ENCODE results near the gene CDADC1. TPM values are rescaled to one million over a fixed set of nuclear protein-coding genes. Genes with fewer than 3 reads are reported as not detected.

Gene CDADC1
- total and polyA plus RNA-seq, 7 donors = 3.3 to 7.8 (median 4.7) TPM

DNA sequence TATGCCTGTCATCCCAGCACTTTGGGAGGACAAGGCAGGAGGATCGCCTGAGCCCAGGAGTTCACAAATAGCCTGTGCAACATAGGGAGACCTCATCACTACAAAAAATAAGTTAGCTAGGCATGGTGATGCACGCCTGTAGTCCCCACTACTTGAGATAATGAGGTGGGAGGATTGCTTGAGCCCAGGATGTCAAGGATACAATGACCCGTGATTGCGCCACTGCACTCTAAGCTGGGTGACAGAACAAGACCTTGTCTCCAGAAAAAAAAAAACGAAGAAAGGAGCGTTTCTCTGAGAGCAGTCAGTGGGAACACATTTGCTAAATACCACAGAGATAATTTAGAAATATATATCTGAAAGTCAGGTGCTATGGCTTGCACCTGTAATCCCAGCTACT is 11.9 kb downstream of the CDADC1 start:
- ATAC-seq (no peak), DNase-seq (no peak)
- H3K4me1 ChIP-seq = no peaks in the 10 kb centered on the region
- H3K9me3 ChIP-seq = no peaks in the 10 kb centered on the region
- H3K4me3 ChIP-seq = no peak overlapping the region
- 93 to 98% (median 97%) methylated on average over 6 of the region's 6 CpGs for WGBS, 3 donors
- H3K27me3 ChIP-seq (ENCODE audit: insufficient read depth in 3 of 3, low read length in 2 of 3) = no peaks in the 10 kb centered on the region
- no peak overlapping the region for H3K27ac ChIP-seq
- intact Hi-C loops (cut with DNase I) = no loop called here
- TF ChIP-seq, protein P1, sequence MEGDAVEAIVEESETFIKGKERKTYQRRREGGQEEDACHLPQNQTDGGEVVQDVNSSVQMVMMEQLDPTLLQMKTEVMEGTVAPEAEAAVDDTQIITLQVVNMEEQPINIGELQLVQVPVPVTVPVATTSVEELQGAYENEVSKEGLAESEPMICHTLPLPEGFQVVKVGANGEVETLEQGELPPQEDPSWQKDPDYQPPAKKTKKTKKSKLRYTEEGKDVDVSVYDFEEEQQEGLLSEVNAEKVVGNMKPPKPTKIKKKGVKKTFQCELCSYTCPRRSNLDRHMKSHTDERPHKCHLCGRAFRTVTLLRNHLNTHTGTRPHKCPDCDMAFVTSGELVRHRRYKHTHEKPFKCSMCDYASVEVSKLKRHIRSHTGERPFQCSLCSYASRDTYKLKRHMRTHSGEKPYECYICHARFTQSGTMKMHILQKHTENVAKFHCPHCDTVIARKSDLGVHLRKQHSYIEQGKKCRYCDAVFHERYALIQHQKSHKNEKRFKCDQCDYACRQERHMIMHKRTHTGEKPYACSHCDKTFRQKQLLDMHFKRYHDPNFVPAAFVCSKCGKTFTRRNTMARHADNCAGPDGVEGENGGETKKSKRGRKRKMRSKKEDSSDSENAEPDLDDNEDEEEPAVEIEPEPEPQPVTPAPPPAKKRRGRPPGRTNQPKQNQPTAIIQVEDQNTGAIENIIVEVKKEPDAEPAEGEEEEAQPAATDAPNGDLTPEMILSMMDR (IDR thresholded peaks at IDR 0.05) = no peak
- H3K36me3 ChIP-seq (ENCODE audit: insufficient read depth in 1 of 2, low read depth in 1 of 2) = peaks cover 9 to 87% of the 10 kb centered on the region in 2 donors

DNA sequence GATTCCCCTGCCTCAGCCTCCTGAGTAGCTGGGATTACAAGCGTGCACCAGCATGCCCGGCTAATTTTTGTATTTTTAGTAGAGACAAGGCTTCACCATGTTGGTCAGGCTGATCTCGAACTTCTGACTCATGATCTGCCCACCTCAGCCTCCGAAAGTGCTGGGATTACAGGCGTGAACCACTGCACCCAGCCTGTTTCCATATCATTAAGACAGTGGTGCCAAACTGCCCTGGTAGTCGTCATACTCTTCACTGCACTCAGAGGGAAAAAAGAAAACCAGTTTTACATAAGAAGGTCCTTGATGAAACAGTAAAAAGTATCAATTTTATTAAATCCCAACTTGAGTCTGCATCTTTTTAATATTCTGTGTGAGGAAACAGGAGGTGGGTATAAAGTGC is 14.9 kb downstream of the CDADC1 start:
- no peak overlapping the region for H3K4me3 ChIP-seq
- TF ChIP-seq, protein P1 (IDR thresholded peaks at IDR 0.05) = no peak
- 92 to 95% (median 94%) methylated on average over 6 of the region's 6 CpGs for WGBS, 3 donors
- intact Hi-C loops (cut with DNase I) = no loop called here
- H3K27me3 ChIP-seq (ENCODE audit: insufficient read depth in 3 of 3, low read length in 2 of 3) = no peaks in the 10 kb centered on the region
- no peaks in the 10 kb centered on the region for H3K9me3 ChIP-seq
- H3K36me3 ChIP-seq (ENCODE audit: insufficient read depth in 1 of 2, low read depth in 1 of 2) = peaks cover 9 to 78% of the 10 kb centered on the region in 2 donors
- no peak overlapping the region for H3K27ac ChIP-seq
- DNase-seq = no peak
- no peaks in the 10 kb centered on the region for H3K4me1 ChIP-seq
- ATAC-seq = no peak

DNA sequence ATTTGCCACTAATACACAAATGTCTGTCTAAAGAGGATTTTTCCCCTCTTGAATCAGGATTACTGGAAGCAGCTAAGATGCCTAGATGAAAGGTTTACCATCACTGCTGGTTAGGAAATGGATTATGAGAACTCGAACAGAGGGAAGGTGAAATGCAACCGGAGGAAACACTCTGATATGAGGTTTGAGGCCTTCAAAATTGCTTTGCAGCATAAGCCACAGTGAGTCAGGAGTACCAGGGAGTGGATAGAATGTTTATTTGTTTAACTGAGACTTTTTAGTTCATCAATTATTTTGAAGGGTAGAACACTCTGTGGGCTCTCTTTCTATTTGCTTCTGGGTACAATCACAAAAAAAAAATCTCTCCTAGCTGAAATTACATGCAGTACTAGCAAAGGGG is 18.1 kb downstream of the CDADC1 start:
- Histone ChIP-seq H3K4me3 (no peak overlapping the region), H3K9me3 (no peaks in the 10 kb centered on the region), H3K36me3 (ENCODE audit: insufficient read depth in 1 of 2, low read depth in 1 of 2) (peaks cover 0 to 72% of the 10 kb centered on the region in 2 donors), H3K27ac (no peak overlapping the region), H3K4me1 (no peaks in the 10 kb centered on the region), H3K27me3 (ENCODE audit: insufficient read depth in 3 of 3, low read length in 2 of 3) (no peaks in the 10 kb centered on the region)
- WGBS, 3 donors = 73 to 80% (median 79%) methylated on average over 2 of the region's 2 CpGs
- TF ChIP-seq, protein P1 (IDR thresholded peaks at IDR 0.05) = no peak
- intact Hi-C loops (cut with DNase I) = no loop called here
- no peak for DNase-seq
- no peak for ATAC-seq

DNA sequence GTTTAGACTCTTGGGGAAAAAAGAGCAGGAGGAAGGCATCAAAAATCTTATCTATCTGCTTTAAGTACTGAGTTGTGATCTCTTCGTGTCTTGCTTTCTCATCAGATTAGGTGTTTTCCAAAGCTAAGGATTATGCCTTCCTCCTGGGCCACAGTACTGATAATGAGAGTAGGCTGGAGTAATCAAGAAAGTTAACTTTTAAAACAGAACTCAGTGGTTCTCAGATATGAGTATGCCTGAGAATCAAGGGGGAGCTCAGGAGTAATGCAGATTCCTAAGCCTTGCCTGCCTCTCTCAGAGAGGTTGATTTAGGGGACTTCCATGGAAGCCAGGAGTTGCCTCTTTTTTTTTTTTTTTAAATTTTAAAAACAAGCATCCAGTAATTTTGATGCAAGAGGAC is 23.5 kb downstream of the CDADC1 start:
- TF ChIP-seq, protein P1 (IDR thresholded peaks at IDR 0.05) = no peak
- Histone ChIP-seq H3K4me3 (no peak overlapping the region), H3K27me3 (ENCODE audit: insufficient read depth in 3 of 3, low read length in 2 of 3) (no peaks in the 10 kb centered on the region), H3K27ac (no peak overlapping the region), H3K9me3 (no peaks in the 10 kb centered on the region), H3K4me1 (no peaks in the 10 kb centered on the region), H3K36me3 (ENCODE audit: insufficient read depth in 1 of 2, low read depth in 1 of 2) (peaks cover 0 to 33% of the 10 kb centered on the region in 2 donors)
- 46 to 57% (median 50%) methylated on average over 1 of the region's 1 CpG for WGBS, 3 donors
- ATAC-seq (no peak), DNase-seq (no peak)
- intact Hi-C loops (cut with DNase I) = no loop called here

DNA sequence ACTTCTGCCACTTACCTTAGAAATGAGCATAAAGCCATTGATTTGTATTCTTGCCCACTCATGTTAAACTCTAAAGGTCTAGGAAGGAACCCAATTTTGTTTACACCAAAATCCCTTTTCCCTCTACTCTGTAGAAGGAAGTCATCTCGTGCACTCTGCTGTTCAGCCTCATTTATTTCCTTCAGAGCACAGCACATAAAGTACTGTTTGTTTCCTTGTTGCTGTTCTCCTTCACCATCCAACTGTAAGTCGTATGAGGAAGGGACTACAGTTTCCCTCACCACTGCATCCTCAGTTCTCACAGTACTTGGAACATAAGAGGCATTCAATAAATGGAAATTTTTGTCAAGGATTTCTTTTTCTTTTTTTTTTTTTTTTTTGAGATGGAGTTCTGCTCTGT is 24.6 kb downstream of the CDADC1 start:
- DNase-seq (no peak), ATAC-seq (no peak)
- Histone ChIP-seq H3K36me3 (ENCODE audit: insufficient read depth in 1 of 2, low read depth in 1 of 2) (peaks cover 0 to 24% of the 10 kb centered on the region in 2 donors), H3K4me3 (no peak overlapping the region), H3K4me1 (no peaks in the 10 kb centered on the region), H3K9me3 (no peaks in the 10 kb centered on the region), H3K27ac (no peak overlapping the region), H3K27me3 (ENCODE audit: insufficient read depth in 3 of 3, low read length in 2 of 3) (no peaks in the 10 kb centered on the region)
- 56 to 60% (median 58%) methylated on average over 2 of the region's 2 CpGs for WGBS, 3 donors
- intact Hi-C loops (cut with DNase I) = no loop called here
- TF ChIP-seq, protein P1 (IDR thresholded peaks at IDR 0.05) = no peak
